H1 (cell line): ENCODE results near the gene MPPED1.

ENCODE experiments used
- EGR1 ChIP-seq: IDR thresholded peaks from 2 replicates; pipeline ENCODE4 v1.6.1; 2011; ENCODE audit warnings: low read depth, low read length, borderline replicate concordance
- JUN ChIP-seq: IDR thresholded peaks from 2 replicates; pipeline ENCODE4 v1.6.1; 2011; ENCODE audit warnings: low read depth, mild to moderate bottlenecking, improper control_type of control experiment, low read length
- POLR2A ChIP-seq, 2 experiments: IDR thresholded peaks; 1 replicate in 1 of 2; 2 replicates in 1 of 2; pipeline ENCODE4 v1.6.1; 2011; ENCODE audit warnings: low read depth in 2 of 2, low read length in 2 of 2, mild to moderate bottlenecking in 2 of 2; ENCODE audit errors: control extremely low read depth in 1 of 2
- POLR2AphosphoS5 ChIP-seq: IDR thresholded peaks from 2 replicates; pipeline ENCODE4 v1.6.1; 2011; ENCODE audit warnings: low read depth, low read length
- RAD21 ChIP-seq, 2 experiments: IDR thresholded peaks in 1 of 2; conservative IDR thresholded peaks in 1 of 2; 2 replicates each; pipeline ENCODE4 v1.6.1; 2011; ENCODE audit warnings: low read depth in 2 of 2, low read length in 2 of 2, improper control_type of control experiment in 1 of 2, inconsistent platforms in 1 of 2, mild to moderate bottlenecking in 1 of 2, moderate library complexity in 1 of 2
- RFX5 ChIP-seq: IDR thresholded peaks from 2 replicates; pipeline ENCODE4 v1.6.1; 2011; ENCODE audit warnings: low read depth, low read length, improper control_type of control experiment, borderline replicate concordance
- TAF1 ChIP-seq: IDR thresholded peaks from 2 replicates; pipeline ENCODE4 v1.6.1; 2011; ENCODE audit warnings: mild to moderate bottlenecking, low read depth, low read length
- TF ChIP-seq, protein P1 (sequence below), 3 experiments: IDR thresholded peaks; 1 replicate in 2 of 3; 2 replicates in 1 of 3; pipeline versions ENCODE4 v1.5.1 to v1.6.1; 2011; ENCODE audit warnings: low read length in 3 of 3, mild to moderate bottlenecking in 3 of 3, inconsistent platforms in 2 of 3, low read depth in 1 of 3, moderate library complexity in 1 of 3; ENCODE audit not compliant: insufficient read depth in 1 of 3; ENCODE audit errors: control extremely low read depth in 1 of 3

DNA sequence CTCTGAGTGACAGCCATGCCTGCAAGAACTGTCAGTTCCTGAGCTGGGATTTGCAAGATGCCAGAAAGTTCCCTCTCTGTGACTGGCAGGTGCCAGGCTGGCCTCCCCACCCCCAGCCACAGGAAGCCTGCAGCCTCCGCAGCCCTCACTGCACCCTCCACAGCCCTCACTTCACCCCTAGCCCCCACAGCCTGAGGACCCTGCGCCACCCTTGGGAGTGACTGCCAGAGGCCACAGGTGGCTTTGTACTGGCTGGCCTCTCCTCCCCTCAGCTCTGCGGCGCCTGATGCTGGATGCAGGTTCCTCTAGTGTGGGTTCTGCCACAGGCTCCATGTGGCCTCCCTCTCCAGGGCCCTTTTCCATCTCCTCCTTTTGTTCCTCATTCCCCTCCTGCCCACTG is 28.7 kb downstream of the MPPED1 start:
- TF ChIP-seq RAD21 (IDR thresholded peaks at IDR 0.05 in 1 of 2, conservative IDR thresholded peaks at IDR 0.05 in 1 of 2; ENCODE audit: low read depth in 2 of 2, low read length in 2 of 2) (no peak), POLR2A (IDR thresholded peaks at IDR 0.05; ENCODE audit: control extremely low read depth in 1 of 2, low read depth in 2 of 2, low read length in 2 of 2) (no peak), EGR1 (no peak), POLR2AphosphoS5 (no peak), RFX5 (no peak), JUN (no peak), TAF1 (no peak)
- TF ChIP-seq, protein P1, sequence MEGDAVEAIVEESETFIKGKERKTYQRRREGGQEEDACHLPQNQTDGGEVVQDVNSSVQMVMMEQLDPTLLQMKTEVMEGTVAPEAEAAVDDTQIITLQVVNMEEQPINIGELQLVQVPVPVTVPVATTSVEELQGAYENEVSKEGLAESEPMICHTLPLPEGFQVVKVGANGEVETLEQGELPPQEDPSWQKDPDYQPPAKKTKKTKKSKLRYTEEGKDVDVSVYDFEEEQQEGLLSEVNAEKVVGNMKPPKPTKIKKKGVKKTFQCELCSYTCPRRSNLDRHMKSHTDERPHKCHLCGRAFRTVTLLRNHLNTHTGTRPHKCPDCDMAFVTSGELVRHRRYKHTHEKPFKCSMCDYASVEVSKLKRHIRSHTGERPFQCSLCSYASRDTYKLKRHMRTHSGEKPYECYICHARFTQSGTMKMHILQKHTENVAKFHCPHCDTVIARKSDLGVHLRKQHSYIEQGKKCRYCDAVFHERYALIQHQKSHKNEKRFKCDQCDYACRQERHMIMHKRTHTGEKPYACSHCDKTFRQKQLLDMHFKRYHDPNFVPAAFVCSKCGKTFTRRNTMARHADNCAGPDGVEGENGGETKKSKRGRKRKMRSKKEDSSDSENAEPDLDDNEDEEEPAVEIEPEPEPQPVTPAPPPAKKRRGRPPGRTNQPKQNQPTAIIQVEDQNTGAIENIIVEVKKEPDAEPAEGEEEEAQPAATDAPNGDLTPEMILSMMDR (IDR thresholded peaks at IDR 0.05; ENCODE audit: control extremely low read depth in 1 of 3, insufficient read depth in 1 of 3, low read depth in 1 of 3, low read length in 3 of 3): no peak
